ENCODE results near the gene GUK1.
"Not testable (repeated sequence)": the region's sequence is repeated elsewhere in the genome, so short reads cannot be mapped to it uniquely, and the experiment has no call there.

GUK1 gene

GRCh38 chr1:228109962-228110488 lies 30.1 kb upstream of the GUK1 start:
- Histone ChIP-seq H3K27ac (replicated peaks) (peak overlapping the region; percentile 80; the same call in 1 of the 2 replicates), H3K4me3 (replicated peaks; ENCODE audit: insufficient read depth, low read length) (peak overlapping the region; percentile 89), H3K27me3 (ENCODE audit: insufficient read depth, poor library complexity, severe bottlenecking) (no peaks in the 10 kb centered on the region)
- no peak for DNase-seq (ENCODE audit: low read depth in 1 of 2, low spot score in 1 of 2)
- TF ChIP-seq SPI1 (IDR thresholded peaks at IDR 0.05; ENCODE audit: borderline replicate concordance, low read depth) (no peak), POLR2AphosphoS5 (IDR thresholded peaks at IDR 0.05; ENCODE audit: low read depth) (no peak), REST (IDR thresholded peaks at IDR 0.05; ENCODE audit: insufficient replicate concordance, low read depth) (no peak), GABPA (IDR thresholded peaks at IDR 0.05; ENCODE audit: low read depth) (no peak), CTCF (IDR thresholded peaks at IDR 0.05; ENCODE audit: insufficient read depth, low read length) (no peak)

GRCh38 chr1:228110556-228110955 lies 29.5 kb upstream of the GUK1 start:
- Histone ChIP-seq H3K4me3 (replicated peaks; ENCODE audit: insufficient read depth, low read length) (no peak overlapping the region), H3K27ac (replicated peaks) (no peak overlapping the region), H3K27me3 (ENCODE audit: insufficient read depth, poor library complexity, severe bottlenecking) (no peaks in the 10 kb centered on the region)
- TF ChIP-seq GABPA (IDR thresholded peaks at IDR 0.05; ENCODE audit: low read depth) (no peak), POLR2AphosphoS5 (IDR thresholded peaks at IDR 0.05; ENCODE audit: low read depth) (no peak), CTCF (IDR thresholded peaks at IDR 0.05; ENCODE audit: insufficient read depth, low read length) (no peak), SPI1 (IDR thresholded peaks at IDR 0.05; ENCODE audit: borderline replicate concordance, low read depth) (no peak), REST (IDR thresholded peaks at IDR 0.05; ENCODE audit: insufficient replicate concordance, low read depth) (no peak)
- DNase-seq (ENCODE audit: low read depth in 1 of 2, low spot score in 1 of 2): no peak

- H3K27me3 ChIP-seq (ENCODE audit: insufficient read depth, poor library complexity, severe bottlenecking); DNase-seq (ENCODE audit: low read depth in 1 of 2, low spot score in 1 of 2); H3K4me3 ChIP-seq (replicated peaks; ENCODE audit: insufficient read depth, low read length): not testable (repeated sequence)
Observed at GRCh38 chr1:228111315-228111714, 28.8 kb upstream of the GUK1 start.

GRCh38 chr1:228112167-228112566 lies 27.9 kb upstream of the GUK1 start:
- H3K27me3 ChIP-seq (ENCODE audit: insufficient read depth, poor library complexity, severe bottlenecking): no peaks in the 10 kb centered on the region

More at GRCh38 chr1:228111315-228111714, 28.8 kb upstream of the GUK1 start:
- not testable (repeated sequence) for H3K27ac ChIP-seq (replicated peaks)

More at GRCh38 chr1:228112167-228112566, 27.9 kb upstream of the GUK1 start:
- Histone ChIP-seq H3K4me3 (replicated peaks; ENCODE audit: insufficient read depth, low read length) (no peak overlapping the region), H3K27ac (replicated peaks) (no peak overlapping the region)
- DNase-seq (ENCODE audit: low read depth in 1 of 2, low spot score in 1 of 2): no peak
- TF ChIP-seq REST (IDR thresholded peaks at IDR 0.05; ENCODE audit: insufficient replicate concordance, low read depth) (no peak), SPI1 (IDR thresholded peaks at IDR 0.05; ENCODE audit: borderline replicate concordance, low read depth) (no peak), GABPA (IDR thresholded peaks at IDR 0.05; ENCODE audit: low read depth) (no peak), CTCF (IDR thresholded peaks at IDR 0.05; ENCODE audit: insufficient read depth, low read length) (no peak), POLR2AphosphoS5 (IDR thresholded peaks at IDR 0.05; ENCODE audit: low read depth) (no peak)

All from HL-60 (cell line).